ENCODE measurements around the gene RPS27L.

GRCh38 chr15:63181648-63182047 lies 24.4 kb upstream of the RPS27L start:
- TF ChIP-seq CTCF (tag by site-specific recombination; IDR thresholded peaks at IDR 0.05) = no peak
- no peak for TF ChIP-seq ZNF354C (tag by site-specific recombination; IDR thresholded peaks at IDR 0.05; ENCODE audit: borderline replicate concordance, low read depth)
- no peak for TF ChIP-seq REST (tag by site-specific recombination; IDR thresholded peaks at IDR 0.05)
- TF ChIP-seq HOXA7 (CRISPR knock-in tag; IDR thresholded peaks at IDR 0.05; ENCODE audit: borderline replicate concordance) = no peak
- TF ChIP-seq ZNF623 (tag by site-specific recombination; IDR thresholded peaks at IDR 0.05) = no peak
- TF ChIP-seq TCF7L2 (IDR thresholded peaks at IDR 0.05; ENCODE audit: borderline replicate concordance, low read depth, low read length) = no peak
- TF ChIP-seq ZNF530 (tag by site-specific recombination; IDR thresholded peaks at IDR 0.05; ENCODE audit: low read depth) = no peak
- no peak for TF ChIP-seq ZNF747 (tag by site-specific recombination; IDR thresholded peaks at IDR 0.05)
- TF ChIP-seq ZNF23 (tag by site-specific recombination; IDR thresholded peaks at IDR 0.05; ENCODE audit: borderline replicate concordance) = no peak
- no peak for TF ChIP-seq ZBTB10 (tag by site-specific recombination; IDR thresholded peaks at IDR 0.05)
- no peak for TF ChIP-seq REPIN1 (tag by site-specific recombination; IDR thresholded peaks at IDR 0.05; ENCODE audit: low read depth)
- TF ChIP-seq MYNN (tag by site-specific recombination; IDR thresholded peaks at IDR 0.05; ENCODE audit: borderline replicate concordance) = no peak

Data from HEK293 (cell line).